Measurements from ENCODE around the gene TNIP2. TPM values are rescaled to one million over a fixed set of nuclear protein-coding genes. Genes with fewer than 3 reads are reported as not detected.
A peak's percentile ranks its signal among the peaks of the same experiment; 100 is the strongest.

The TNIP2 gene
- total and polyA plus RNA-seq, 2 of the 8 experiments (the other 6 are each of a cell fraction or from before 2014, with no cell fraction given): 23.7 to 37.7 TPM

DNA sequence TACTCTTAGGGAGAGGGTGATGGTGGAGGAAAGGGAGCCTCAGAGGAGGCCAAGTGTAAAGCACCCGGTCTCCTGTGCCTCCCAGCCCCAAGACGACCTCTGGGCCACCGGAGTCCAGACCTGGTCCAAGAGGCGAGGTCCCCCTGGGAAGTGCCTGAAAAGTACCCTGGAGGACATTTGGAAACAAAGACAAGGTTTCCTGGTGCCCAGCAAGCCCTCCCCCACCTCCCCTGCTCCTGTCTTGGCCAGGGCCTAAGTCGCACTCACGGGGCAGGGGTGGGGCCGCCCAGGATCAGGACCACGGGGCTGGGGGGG lies 36.2 kb upstream of the TNIP2 start:
- 0 out of 2 replicates have a peak, but pooled peaks cover 2% of the 10 kb centered on the region for H3K79me1 ChIP-seq (ENCODE audit: low read depth, low read length)
- H4K20me1 ChIP-seq (replicated peaks in 1 of 2; ENCODE audit: control insufficient read depth in 1 of 2, insufficient read depth in 2 of 2, low read length in 2 of 2): peaks cover 2 to 4% of the 10 kb centered on the region in 2 experiments
- no peak for DNase-seq (ENCODE audit: low read depth in 1 of 2, low spot score in 2 of 2)
- peaks cover 0 to 19% (median 12%) of the 10 kb centered on the region in 4 experiments; a peak in 5 of 7 replicates for H3K27me3 ChIP-seq (replicated peaks in 1 of 4; ENCODE audit: control insufficient read depth in 3 of 4, extremely low read depth in 1 of 4, insufficient read depth in 3 of 4, low read length in 3 of 4)
- H3K4me3 ChIP-seq (ENCODE audit: extremely low read depth in 1 of 4, insufficient read depth in 2 of 4, low read depth in 3 of 4, low read length in 4 of 4): peak overlapping the region in 1 of 4 experiments; percentile 65; a peak in 2 of 8 replicates
- H2BK15ac ChIP-seq (ENCODE audit: low read length): no peak overlapping the region
- peaks cover 0 to 24% (median 13%) of the 10 kb centered on the region in 4 experiments; a peak in 6 of 7 replicates for H3K4me1 ChIP-seq (replicated peaks in 1 of 4; ENCODE audit: control insufficient read depth in 3 of 4, insufficient read depth in 4 of 4, low read length in 3 of 4)
- CTCF ChIA-PET (ENCODE audit: partially characterized antibody): interaction anchor here (1.5 kb wide), 1 partner anchor 19 kb away, joined by 3 read pairs; no protein-coding TSS in a partner anchor
- H4K8ac ChIP-seq (ENCODE audit: extremely low read depth, insufficient read depth, low read length): peak overlapping the region; percentile 53; the same call in 1 of the 2 replicates
- H3K18ac ChIP-seq (ENCODE audit: extremely low read depth, low read length): no peak overlapping the region
- H3K14ac ChIP-seq (ENCODE audit: insufficient read length): no peak overlapping the region
- peak overlapping the region; percentile 39 to 48; a peak in 3 of 4 replicates for H3K4me2 ChIP-seq (ENCODE audit: insufficient read depth in 1 of 2, low read depth in 2 of 2, low read length in 2 of 2)
- peak overlapping the region; percentile 14 for H3K4ac ChIP-seq (replicated peaks; ENCODE audit: insufficient read length, low read depth, low read length)
- H3K27ac ChIP-seq (ENCODE audit: low read depth, low read length): no peak overlapping the region
- WGBS, 2 experiments (ENCODE audit: extremely low coverage in 1 of 2, insufficient coverage in 1 of 2, insufficient read length in 1 of 2, insufficient replicate concordance in 2 of 2, low coverage in 1 of 2, low lambda C conversion rate in 2 of 2, missing lambda C conversion rate in 1 of 2): 83% methylated on average over 5 of the region's 8 CpGs; no CpG with 5 or more reads in 1 of the 2 experiments
- POLR2A ChIA-PET (ENCODE audit: partially characterized antibody): interaction anchor here (0.8 to 1.6 kb wide), 9 partner anchors 9 to 152 kb away, joined by 3 to 7 read pairs (median 4); no protein-coding TSS in a partner anchor
- no peak overlapping the region for H3K56ac ChIP-seq (replicated peaks; ENCODE audit: insufficient read length, low read depth, low read length)
- no peaks in the 10 kb centered on the region; a peak in 1 of 4 replicates for H3K9me3 ChIP-seq (ENCODE audit: insufficient read depth in 2 of 2, low read depth in 1 of 2, low read length in 1 of 2)
- no peak overlapping the region; the same call in 1 of the 2 replicates for H2BK5ac ChIP-seq (ENCODE audit: low read depth, low read length)
- H2BK120ac ChIP-seq (replicated peaks; ENCODE audit: low read depth, low read length): no peak overlapping the region
- no peak overlapping the region for H3K23ac ChIP-seq (ENCODE audit: insufficient read length)
- no peak overlapping the region for H4K5ac ChIP-seq (ENCODE audit: insufficient read length, low read depth, low read length)
- no peaks in the 10 kb centered on the region; the same call in 1 of the 2 replicates for H3K23me2 ChIP-seq (ENCODE audit: low read depth, low read length)
- no peak overlapping the region for H2AK5ac ChIP-seq (ENCODE audit: low read depth, low read length)
- H4K91ac ChIP-seq (replicated peaks; ENCODE audit: insufficient read length, low read length): peak overlapping the region; percentile 25
- H3K79me2 ChIP-seq (ENCODE audit: control insufficient read depth in 1 of 2, insufficient read depth in 2 of 2, low read length in 2 of 2): no peaks in the 10 kb centered on the region
- H2BK12ac ChIP-seq (ENCODE audit: low read depth, low read length): peak overlapping the region; percentile 94; the same call in 1 of the 2 replicates
- H2AFZ ChIP-seq (ENCODE audit: low read length): no peak overlapping the region
- no peak overlapping the region for H3K9ac ChIP-seq (replicated peaks in 1 of 4; ENCODE audit: extremely low read depth in 1 of 4, low read depth in 3 of 4, low read length in 3 of 4)
- FAIRE-seq: no peak
- no peaks in the 10 kb centered on the region for H3K36me3 ChIP-seq (ENCODE audit: control insufficient read depth in 2 of 4, insufficient read depth in 4 of 4, low read length in 3 of 4)
- H2BK20ac ChIP-seq (ENCODE audit: low read length): peak overlapping the region; percentile 61; the same call in 1 of the 2 replicates
- TF ChIP-seq MAFK (IDR thresholded peaks at IDR 0.05; ENCODE audit: low read depth, low read length) (no peak), ZNF274 (IDR thresholded peaks at IDR 0.05; ENCODE audit: borderline replicate concordance, extremely low read depth, low read length) (no peak), HDAC2 (IDR thresholded peaks at IDR 0.05; ENCODE audit: borderline replicate concordance in 1 of 2, low read depth in 2 of 2, low read length in 2 of 2) (no peak), NANOG (IDR thresholded peaks at IDR 0.05; ENCODE audit: insufficient read depth, low read depth, low read length, poor library complexity, severe bottlenecking) (no peak), EP300 (IDR thresholded peaks at IDR 0.05; ENCODE audit: borderline replicate concordance in 1 of 2, low read depth in 2 of 2, low read length in 2 of 2) (no peak), RNF2 (IDR thresholded peaks at IDR 0.05; ENCODE audit: borderline replicate concordance, low read depth, low read length, missing control alignments, poor library complexity, severe bottlenecking) (no peak)
- TF ChIP-seq, protein P1, sequence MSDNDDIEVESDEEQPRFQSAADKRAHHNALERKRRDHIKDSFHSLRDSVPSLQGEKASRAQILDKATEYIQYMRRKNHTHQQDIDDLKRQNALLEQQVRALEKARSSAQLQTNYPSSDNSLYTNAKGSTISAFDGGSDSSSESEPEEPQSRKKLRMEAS (IDR thresholded peaks at IDR 0.05): no peak
- TF ChIP-seq, protein P2, sequence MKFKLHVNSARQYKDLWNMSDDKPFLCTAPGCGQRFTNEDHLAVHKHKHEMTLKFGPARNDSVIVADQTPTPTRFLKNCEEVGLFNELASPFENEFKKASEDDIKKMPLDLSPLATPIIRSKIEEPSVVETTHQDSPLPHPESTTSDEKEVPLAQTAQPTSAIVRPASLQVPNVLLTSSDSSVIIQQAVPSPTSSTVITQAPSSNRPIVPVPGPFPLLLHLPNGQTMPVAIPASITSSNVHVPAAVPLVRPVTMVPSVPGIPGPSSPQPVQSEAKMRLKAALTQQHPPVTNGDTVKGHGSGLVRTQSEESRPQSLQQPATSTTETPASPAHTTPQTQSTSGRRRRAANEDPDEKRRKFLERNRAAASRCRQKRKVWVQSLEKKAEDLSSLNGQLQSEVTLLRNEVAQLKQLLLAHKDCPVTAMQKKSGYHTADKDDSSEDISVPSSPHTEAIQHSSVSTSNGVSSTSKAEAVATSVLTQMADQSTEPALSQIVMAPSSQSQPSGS (IDR thresholded peaks at IDR 0.05; ENCODE audit: low read length): no peak
